NK-92 (cell line): ENCODE results near the gene LACTB.

Experiments used
- DNase-seq: peaks from one replicate; lab custom pipeline; 2025; ENCODE audit not compliant: unreplicated experiment; lab: John Stamatoyannopoulos, UW

LACTB gene, protein sequence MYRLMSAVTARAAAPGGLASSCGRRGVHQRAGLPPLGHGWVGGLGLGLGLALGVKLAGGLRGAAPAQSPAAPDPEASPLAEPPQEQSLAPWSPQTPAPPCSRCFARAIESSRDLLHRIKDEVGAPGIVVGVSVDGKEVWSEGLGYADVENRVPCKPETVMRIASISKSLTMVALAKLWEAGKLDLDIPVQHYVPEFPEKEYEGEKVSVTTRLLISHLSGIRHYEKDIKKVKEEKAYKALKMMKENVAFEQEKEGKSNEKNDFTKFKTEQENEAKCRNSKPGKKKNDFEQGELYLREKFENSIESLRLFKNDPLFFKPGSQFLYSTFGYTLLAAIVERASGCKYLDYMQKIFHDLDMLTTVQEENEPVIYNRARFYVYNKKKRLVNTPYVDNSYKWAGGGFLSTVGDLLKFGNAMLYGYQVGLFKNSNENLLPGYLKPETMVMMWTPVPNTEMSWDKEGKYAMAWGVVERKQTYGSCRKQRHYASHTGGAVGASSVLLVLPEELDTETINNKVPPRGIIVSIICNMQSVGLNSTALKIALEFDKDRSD

DNA sequence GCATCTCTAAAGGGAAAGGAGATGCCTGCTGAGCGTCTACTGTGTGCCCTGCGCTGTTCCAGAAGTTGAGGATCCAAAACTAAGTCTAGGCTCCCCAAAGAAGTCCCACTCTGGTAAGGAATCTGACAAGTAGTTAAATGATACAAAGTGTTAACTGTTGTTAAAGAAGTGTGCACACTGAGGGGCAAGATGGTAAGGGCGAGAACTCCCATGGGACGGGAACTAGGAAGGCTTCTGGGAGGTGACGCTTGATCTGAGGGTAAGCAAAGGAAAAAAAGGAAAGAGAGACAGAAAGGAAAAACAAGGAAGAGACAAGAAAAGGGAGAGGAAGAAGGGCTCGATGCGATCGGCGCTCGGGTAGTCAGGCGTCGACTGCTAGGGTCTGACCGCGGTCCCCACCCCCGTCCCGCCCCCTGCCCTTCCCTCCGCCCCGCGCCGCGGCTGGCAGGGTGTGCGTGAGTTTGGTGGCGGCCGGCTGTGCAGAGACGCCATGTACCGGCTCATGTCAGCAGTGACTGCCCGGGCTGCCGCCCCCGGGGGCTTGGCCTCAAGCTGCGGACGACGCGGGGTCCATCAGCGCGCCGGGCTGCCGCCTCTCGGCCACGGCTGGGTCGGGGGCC lies at the start of gene LACTB:
LACTB (plus strand) TSS at position 480 of the 620 bp plus-strand sequence; CDS start at position 491, 11 bp downstream.
- DNase-seq = no peak

- DNase-seq = no peak
Measured at GRCh38 chr15:63072023-63072650, 49.5 kb upstream of the LACTB start.

DNA sequence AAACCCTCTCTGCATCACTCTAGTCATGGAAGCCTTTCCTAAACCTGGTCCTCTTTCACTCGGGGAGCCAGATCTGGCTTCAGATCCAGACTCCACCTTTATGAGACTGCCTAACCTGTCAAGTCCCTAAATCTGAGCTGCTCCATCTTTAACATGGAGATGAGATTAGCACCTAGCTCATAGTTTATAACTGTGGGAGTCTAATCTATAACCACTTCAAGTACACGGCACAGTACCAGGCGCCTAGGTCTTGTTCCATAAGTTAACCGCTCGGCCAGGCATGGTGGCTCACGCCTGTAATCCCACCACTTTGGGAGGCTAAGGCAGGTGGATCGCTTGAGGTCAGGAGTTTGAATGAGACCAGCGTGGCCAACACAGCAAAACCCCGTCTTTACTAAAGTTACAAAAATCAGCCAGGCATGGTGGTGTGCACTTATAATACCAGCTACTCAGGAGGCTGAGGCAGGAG lies 48.8 kb upstream of the LACTB start:
- DNase-seq = no peak

- DNase-seq = no peak
Measured at GRCh38 chr15:63073497-63074172, 48.0 kb upstream of the LACTB start.

DNA sequence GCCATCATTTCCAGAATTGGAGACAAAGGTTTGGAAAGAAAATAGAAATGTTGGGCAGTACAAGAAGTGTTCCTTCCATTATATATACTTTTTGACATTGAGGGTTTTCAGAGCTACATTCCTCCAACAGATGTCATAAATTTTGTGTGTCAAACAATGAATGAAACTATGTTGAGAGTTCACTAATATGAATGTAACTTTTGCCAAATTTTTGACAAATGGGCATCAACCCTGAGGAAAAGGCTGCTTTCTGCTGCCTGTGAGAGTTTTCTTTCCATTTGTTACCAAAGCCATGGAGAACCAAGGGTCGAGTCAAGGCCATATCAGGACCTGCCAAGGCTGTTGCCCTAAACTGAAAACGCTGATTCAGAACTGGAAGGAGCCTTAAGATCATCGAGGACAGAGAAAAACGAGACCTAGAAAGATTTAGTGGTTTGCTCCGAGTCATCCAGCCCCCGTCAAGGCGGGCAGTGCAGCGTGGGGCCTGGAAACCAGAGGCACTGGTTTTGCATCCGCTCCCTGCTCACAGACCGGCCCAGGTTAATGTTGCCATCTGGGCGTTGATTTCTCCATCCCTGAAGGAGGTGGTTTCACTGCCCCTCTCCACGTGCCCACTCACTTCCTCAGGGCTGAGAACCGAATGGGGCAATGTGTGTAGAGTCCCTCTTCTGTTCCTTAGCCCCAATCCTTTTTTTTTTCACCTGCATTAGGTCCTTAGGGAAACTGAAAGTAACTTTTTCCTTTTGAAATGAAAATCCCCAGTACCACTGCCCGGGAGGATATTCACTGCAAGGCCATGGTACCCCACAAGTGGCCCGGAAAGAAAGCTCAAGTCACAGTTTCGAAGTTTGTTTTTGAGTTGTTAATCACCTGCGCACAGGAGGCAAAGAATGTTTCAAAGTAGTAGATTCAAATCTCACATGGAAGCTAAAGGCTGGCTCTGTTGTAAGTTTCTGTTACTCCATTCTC lies 46.4 kb upstream of the LACTB start:
- DNase-seq = no peak

GRCh38 chr15:63075984-63076713 lies 45.5 kb upstream of the LACTB start:
- no peak for DNase-seq

- no peak for DNase-seq
Measured at GRCh38 chr15:63076714-63077046, 45.0 kb upstream of the LACTB start.

- no peak for DNase-seq
Measured at GRCh38 chr15:63077952-63078351, 43.7 kb upstream of the LACTB start.

DNA sequence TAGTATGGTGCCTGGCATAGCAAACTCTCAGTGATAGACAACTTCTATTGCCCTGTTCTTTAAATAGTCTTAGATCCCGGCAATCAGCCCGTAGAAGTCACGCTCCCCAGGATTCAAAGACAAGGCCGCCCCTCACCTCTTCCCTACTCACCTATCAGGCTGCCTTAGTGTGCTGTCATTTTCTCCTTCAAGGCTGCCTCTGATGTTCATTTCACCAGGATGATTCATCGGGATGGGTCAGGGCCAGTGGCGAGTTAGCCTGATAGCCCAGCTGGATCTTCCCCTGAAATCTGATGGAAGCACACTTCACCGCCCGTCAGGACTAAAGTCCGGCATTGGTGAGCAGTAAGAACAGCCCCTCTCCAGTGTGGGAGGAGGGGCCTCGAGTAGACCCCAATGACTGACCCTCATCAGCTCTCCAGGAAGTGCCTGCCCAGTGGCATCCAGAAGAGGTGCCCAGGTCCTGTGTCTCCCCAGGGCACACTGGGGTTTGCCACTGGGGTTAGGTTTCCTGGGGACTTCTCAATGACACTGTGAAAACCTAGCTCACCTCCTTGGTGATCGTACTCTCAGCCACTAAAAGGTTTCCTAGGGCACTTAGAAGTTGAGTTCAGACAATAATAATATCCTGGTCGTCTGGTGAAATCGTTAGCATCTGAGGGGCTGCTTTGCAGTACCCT lies 41.6 kb upstream of the LACTB start:
- no peak for DNase-seq

GRCh38 chr15:63080634-63081250 lies 40.9 kb upstream of the LACTB start:
- DNase-seq = no peak

DNA sequence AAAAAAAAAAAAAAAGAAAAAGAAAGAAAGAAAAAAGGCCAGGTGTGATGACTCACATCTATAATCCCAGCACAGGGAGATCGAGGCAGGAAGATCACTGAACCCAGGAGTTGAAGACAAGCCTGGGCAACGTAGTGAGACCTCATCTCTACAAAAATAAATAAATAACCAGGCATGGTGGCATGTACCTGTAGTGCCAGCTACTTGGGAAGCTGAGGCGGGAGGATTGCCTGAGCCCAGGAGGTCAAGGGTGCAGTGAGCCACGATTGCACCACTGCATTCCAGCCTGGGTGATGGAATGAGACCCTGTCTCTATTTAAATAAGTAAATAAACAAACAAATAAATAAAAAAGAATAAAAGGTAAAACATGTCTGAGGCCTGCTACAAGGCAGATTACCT lies 39.3 kb upstream of the LACTB start:
- no peak for DNase-seq

GRCh38 chr15:63083044-63083443 lies 38.6 kb upstream of the LACTB start:
- no peak for DNase-seq

DNA sequence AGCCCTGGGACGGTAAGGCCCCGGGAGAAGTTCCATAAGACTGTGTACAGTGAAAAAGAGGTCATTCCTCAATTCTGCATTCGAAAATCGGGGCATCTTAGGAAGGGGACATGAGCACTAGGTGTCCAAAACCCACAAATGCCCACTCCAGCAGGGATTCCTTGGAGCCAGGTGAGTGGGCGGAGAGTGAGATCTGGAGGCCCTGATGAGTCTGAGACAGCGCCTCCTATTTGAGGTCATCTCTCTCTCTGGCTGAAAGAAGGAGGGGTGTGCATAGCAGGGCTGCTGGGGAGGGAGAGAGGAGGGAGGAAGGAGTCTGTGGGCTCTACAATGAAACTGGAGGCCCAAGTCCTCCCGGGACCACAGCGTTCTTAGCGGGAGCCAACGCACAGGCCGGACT lies 38.1 kb upstream of the LACTB start:
- DNase-seq = no peak

GRCh38 chr15:63084806-63085205 lies 36.9 kb upstream of the LACTB start:
- no peak for DNase-seq

- DNase-seq = no peak
Measured at GRCh38 chr15:63085289-63085688, 36.4 kb upstream of the LACTB start.

DNA sequence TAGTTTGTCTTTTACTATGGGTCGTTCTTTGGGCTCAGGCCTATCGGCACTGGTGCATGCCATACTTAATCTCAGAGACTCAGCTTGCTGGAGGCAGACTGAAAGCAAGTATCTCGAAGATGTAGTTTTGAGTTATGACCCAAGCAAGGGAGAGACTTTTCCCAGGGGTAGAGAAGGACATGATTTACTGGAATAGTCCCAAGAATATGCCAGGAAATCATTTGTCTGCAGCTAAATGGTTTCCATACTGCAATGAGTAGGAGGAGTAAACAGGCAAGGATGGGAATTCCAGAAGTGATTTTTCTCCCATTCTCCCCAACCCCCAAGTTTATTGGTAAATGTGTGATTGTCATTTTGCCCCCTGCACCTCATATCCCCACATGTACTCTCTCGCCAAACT lies 35.4 kb upstream of the LACTB start:
- DNase-seq = no peak

GRCh38 chr15:63086947-63087346 lies 34.7 kb upstream of the LACTB start:
- no peak for DNase-seq

GRCh38 chr15:63088533-63089245 lies 33.0 kb upstream of the LACTB start:
- no peak for DNase-seq
